ENCODE data around the gene BST2.

DNA sequence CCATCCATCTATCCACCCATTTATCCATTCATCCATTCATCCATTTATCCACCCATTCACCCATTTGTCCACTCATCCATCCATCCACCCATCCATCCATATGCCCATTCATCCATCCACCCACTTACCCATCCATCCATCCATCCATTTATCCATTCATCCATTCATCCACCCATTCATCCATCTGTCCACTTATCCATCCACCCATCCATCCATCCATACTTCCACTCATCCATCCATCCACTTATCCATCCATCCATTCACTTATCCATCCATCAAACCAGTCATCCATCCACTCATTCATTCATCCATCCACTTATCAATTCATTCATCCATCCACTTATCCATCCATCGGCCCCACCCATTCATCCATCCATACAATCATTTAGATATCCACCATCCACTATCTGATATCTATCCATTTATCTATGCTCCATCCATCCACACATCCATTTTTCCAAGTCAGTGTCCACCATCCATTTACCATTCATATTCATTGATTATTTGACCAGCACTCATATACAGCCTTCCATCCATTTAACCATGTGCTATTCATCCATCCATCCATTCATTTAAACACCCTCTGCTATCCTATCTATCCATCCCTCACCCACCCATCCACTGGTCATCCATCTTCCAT is 40.2 kb upstream of the BST2 start:
- TF ChIP-seq, protein P1, sequence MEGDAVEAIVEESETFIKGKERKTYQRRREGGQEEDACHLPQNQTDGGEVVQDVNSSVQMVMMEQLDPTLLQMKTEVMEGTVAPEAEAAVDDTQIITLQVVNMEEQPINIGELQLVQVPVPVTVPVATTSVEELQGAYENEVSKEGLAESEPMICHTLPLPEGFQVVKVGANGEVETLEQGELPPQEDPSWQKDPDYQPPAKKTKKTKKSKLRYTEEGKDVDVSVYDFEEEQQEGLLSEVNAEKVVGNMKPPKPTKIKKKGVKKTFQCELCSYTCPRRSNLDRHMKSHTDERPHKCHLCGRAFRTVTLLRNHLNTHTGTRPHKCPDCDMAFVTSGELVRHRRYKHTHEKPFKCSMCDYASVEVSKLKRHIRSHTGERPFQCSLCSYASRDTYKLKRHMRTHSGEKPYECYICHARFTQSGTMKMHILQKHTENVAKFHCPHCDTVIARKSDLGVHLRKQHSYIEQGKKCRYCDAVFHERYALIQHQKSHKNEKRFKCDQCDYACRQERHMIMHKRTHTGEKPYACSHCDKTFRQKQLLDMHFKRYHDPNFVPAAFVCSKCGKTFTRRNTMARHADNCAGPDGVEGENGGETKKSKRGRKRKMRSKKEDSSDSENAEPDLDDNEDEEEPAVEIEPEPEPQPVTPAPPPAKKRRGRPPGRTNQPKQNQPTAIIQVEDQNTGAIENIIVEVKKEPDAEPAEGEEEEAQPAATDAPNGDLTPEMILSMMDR (IDR thresholded peaks at IDR 0.05; ENCODE audit: insufficient read depth, low read depth, low read length), result no peak
- no peak for TF ChIP-seq EZH2 (IDR thresholded peaks at IDR 0.05; ENCODE audit: insufficient read depth, low read length)
